HFFc6 (cell line): ENCODE results near the gene DNAH14. TPM values are rescaled to one million over a fixed set of nuclear protein-coding genes. Genes with fewer than 3 reads are reported as not detected.

Experiments used
- DNase-seq: peaks from one replicate; pipeline ENCODE4 v3.0.0-alpha.2; 2018
- H3K27ac Mint-ChIP-seq: 2 replicates; pipeline ENCODE4 v1.8.0; 2020; ENCODE audit warnings: mild to moderate bottlenecking, mixed read lengths
- H3K27me3 Mint-ChIP-seq: 2 replicates; pipeline ENCODE4 v1.8.0; 2021; ENCODE audit warnings: mild to moderate bottlenecking, moderate library complexity, mixed read lengths; ENCODE audit not compliant: insufficient read depth
- H3K36me3 Mint-ChIP-seq: 2 replicates; pipeline ENCODE4 v1.8.0; 2021; ENCODE audit warnings: low read depth, mixed read lengths
- H3K4me1 Mint-ChIP-seq: 2 replicates; pipeline ENCODE4 v1.8.0; 2020; ENCODE audit warnings: low read depth, mixed read lengths
- H3K4me3 Mint-ChIP-seq: 2 replicates; pipeline ENCODE4 v1.8.0; 2020; ENCODE audit warnings: mild to moderate bottlenecking, moderate library complexity, mixed read lengths
- H3K9me3 Mint-ChIP-seq: 2 replicates; pipeline ENCODE4 v1.8.0; 2020; ENCODE audit warnings: mild to moderate bottlenecking, mixed read lengths
- total RNA-seq, 6 experiments: library from RNA; stranded (reverse); fragmentation: NEBNext Ultra II Directional; extraction: Animal tissue kit (Norgen Biotek cat#: 25700); gene quantifications; 2 replicates in 1 of 6; 3 replicates in 5 of 6; pipeline ENCODE4 v1.2.3, GENCODE V29; 2021
- TF ChIP-seq, protein P1 (sequence below): fragments of 200-600 bp; sonication (generic); IDR thresholded peaks from 2 replicates; pipeline ENCODE4 v1.5.0; 2021; ENCODE audit warnings: antibody characterized with exemption, mild to moderate bottlenecking

DNAH14 gene
- total RNA-seq, 6 experiments from 2014 or later, result 6.0 to 8.4 (median 6.9) TPM

DNA sequence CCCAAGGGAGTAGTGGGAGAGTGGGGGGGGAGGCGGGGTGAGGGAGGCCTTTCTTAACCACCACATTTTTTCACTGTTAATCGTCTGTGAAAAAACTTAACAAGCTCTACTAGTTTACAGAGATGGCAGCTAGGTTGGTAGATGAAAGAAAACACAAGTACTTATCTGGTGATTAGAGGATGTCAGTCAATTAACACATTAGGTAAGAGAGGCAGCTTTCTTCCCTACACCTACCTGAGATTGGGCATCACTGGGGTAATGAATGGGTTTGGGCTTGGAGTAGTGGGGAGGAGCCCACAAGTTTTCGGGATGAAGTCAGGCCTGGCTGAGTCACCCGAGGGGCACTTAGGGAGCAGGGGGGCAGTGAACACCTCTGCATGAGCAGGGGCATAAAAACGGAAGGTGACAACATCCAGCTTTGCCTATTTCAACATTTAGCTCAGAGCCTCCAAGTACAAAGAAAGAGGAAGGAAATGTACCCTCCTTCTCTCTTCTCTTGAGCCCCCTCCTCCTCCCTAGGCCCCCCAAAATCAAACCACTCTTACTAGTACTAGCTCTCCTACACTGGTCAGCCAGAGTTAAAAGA is 495.8 kb downstream of the DNAH14 start:
- DNase-seq, result peak; percentile 33
- TF ChIP-seq, protein P1, sequence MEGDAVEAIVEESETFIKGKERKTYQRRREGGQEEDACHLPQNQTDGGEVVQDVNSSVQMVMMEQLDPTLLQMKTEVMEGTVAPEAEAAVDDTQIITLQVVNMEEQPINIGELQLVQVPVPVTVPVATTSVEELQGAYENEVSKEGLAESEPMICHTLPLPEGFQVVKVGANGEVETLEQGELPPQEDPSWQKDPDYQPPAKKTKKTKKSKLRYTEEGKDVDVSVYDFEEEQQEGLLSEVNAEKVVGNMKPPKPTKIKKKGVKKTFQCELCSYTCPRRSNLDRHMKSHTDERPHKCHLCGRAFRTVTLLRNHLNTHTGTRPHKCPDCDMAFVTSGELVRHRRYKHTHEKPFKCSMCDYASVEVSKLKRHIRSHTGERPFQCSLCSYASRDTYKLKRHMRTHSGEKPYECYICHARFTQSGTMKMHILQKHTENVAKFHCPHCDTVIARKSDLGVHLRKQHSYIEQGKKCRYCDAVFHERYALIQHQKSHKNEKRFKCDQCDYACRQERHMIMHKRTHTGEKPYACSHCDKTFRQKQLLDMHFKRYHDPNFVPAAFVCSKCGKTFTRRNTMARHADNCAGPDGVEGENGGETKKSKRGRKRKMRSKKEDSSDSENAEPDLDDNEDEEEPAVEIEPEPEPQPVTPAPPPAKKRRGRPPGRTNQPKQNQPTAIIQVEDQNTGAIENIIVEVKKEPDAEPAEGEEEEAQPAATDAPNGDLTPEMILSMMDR, result no peak
- H3K4me1 Mint-ChIP-seq, result peaks cover 60% of the 10 kb centered on the region
- H3K4me3 Mint-ChIP-seq, result peak overlapping the region; percentile 90
- H3K27ac Mint-ChIP-seq, result peak overlapping the region; percentile 85
- H3K9me3 Mint-ChIP-seq, result no peaks in the 10 kb centered on the region
- peaks cover 1% of the 10 kb centered on the region for H3K36me3 Mint-ChIP-seq
- peaks cover 4% of the 10 kb centered on the region; the same call in 1 of the 2 replicates for H3K27me3 Mint-ChIP-seq

DNA sequence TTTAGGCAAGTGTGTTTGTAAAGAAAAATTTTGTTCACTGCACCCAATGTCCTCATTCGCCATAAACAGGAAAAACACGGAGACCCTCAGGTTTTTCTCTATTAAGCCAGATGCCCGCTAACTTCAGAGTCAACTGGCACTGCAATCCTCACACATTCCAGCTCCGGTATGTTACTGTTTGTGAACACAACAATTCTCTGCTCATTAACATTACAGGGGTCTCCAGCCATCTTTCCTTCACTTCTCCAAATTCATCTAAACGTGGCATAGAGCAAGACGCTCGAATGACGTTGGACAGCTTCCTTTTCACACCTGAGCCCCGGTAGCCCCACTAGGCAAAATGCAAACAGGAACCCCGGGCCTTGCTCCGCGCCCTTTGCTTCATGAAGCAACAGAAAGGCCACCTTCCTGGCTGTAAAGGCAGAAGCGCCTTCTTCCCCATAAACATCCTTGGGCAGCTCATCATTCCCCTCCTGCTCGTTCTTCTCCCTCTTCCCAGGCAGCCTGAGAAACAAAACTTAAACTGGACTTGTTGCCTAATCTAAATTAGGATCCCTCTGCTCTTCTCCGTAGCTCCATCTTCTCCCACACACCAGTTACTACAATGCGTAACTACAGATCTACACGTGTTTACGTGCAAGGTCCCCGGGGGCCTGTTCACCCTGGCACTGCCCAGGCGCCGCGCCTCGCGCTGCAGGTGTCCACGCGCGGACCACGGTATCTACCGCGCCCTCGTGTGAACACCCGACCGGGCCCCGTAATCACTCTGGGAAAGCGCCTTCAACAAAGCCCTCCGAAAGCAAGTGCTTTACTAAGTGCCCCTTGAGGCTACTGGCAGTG is 497.1 kb downstream of the DNAH14 start:
- H3K27ac Mint-ChIP-seq, result peak overlapping the region; percentile 73
- H3K4me1 Mint-ChIP-seq, result peaks cover 60% of the 10 kb centered on the region
- TF ChIP-seq, protein P1, result no peak
- H3K36me3 Mint-ChIP-seq, result no peaks in the 10 kb centered on the region; the same call in 1 of the 2 replicates
- H3K9me3 Mint-ChIP-seq, result no peaks in the 10 kb centered on the region
- H3K27me3 Mint-ChIP-seq, result peaks cover 4% of the 10 kb centered on the region; the same call in 1 of the 2 replicates
- H3K4me3 Mint-ChIP-seq, result peak overlapping the region; percentile 90
- no peak for DNase-seq

DNA sequence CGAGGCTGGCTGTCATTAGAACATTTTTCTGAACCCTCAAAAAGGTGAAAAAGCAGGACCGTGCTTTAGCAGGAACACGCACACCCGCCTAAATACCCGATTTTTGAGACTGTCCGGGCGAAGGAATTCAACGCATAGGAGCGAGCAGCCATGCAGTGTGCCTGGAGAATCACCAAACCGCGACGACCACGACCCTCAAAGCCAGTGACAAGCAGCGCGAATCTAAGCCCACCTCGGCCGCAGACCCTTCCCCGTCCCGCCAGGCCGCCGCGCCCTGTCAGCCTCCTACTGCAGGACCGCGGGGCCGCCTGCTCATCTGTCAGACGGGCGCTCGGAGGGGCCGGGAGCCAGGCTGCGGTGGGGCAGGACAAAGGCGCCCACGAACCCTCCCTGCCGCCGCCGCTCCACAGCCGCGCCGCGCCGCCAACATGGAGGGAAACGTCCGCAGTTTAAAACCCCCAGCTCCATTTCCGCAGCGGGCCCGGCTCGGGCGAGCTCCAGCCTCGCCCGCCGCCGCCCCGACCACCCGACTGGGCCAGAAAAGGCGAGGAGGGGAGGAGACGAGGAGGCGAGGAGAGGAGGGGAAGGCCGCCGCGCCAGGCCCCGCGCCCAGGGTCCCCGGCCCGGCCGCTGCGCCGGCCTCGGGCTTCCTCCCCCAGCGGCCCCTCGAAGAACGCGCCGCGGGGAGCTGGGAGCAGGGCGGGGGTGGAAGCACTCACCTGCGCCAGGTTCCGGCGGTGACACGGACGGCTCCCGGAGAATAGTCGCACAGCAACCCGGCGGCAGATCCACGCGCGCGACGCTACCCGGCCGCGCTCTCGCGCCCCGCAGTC is 498.0 kb downstream of the DNAH14 start, which contains the start of gene LBR:
LBR (minus strand) TSS at position 804 of the 833 bp plus-strand sequence. CDS start 3,963 bp downstream, outside the sequence.
- H3K27me3 Mint-ChIP-seq, result peaks cover 5% of the 10 kb centered on the region; the same call in 1 of the 2 replicates
- H3K27ac Mint-ChIP-seq, result peak within 1 kb of the TSS; percentile 88
- no peaks in the 10 kb centered on the region for H3K36me3 Mint-ChIP-seq
- H3K9me3 Mint-ChIP-seq, result peaks cover 4% of the 10 kb centered on the region; the same call in 1 of the 2 replicates
- TF ChIP-seq, protein P1, result no peak
- H3K4me1 Mint-ChIP-seq, result peaks cover 54% of the 10 kb centered on the region
- H3K4me3 Mint-ChIP-seq, result peak within 1 kb of the TSS; percentile 90
- no peak for DNase-seq

DNA sequence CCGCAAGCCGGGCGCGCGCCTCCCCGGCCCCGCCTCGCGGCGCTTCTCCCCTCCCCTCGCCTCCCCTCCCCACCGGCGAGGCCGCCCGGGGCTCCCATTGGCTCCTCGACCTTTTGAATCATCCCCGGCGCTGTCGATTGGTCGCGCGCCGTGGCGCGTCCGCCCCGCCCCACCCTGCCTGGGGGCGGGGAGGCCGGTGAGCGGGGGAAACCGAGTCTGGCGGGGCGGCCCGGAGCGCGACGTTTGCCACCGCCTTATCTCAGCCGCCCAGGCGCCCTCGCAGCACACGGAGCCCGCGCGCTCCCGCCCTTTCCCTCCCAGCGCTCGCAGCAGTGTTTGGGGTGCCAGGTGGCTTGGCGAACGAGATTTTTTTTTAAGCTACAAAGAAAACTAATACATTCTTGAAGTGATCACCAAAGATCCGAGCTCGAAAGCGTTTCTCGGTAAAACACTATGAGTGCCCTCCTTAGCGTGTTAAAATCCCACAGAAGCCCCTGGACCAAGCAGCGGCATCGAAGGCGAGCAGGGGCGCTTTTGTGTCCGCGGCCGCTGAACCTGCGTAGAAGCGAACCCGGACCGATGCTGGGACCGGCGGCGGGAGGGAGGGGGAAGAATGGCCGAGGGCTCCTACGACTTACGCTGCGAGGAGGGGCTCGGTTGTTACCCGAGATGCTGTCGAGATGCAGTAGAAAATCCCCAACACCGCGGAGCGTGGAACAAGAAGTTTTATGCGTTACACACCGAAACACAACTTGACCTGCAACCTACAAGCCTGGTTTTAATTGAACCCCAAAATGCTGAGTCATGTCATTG is 498.8 kb downstream of the DNAH14 start:
- Mint-ChIP-seq H3K9me3 (peaks cover 5% of the 10 kb centered on the region; the same call in 1 of the 2 replicates), H3K27ac (peak overlapping the region; percentile 88), H3K4me3 (peak overlapping the region; percentile 90), H3K27me3 (peaks cover 12% of the 10 kb centered on the region), H3K4me1 (peaks cover 45% of the 10 kb centered on the region), H3K36me3 (no peaks in the 10 kb centered on the region)
- TF ChIP-seq, protein P1, result no peak
- peak; percentile 71 for DNase-seq
